DOHH2 (cell line): ENCODE data around the gene PARVB.

Experiments used
- CTCF ChIP-seq: fragments of 200-600 bp; sonication (generic); IDR thresholded peaks from one replicate; pipeline ENCODE4 v1.5.1; 2014; ENCODE audit warnings: antibody characterized with exemption, mild to moderate bottlenecking, low read depth, low read length; ENCODE audit not compliant: poor library complexity, severe bottlenecking
- EZH2phosphoT487 ChIP-seq: fragments of 200-600 bp; sonication (generic); IDR thresholded peaks from 2 replicates; pipeline ENCODE4 v1.6.1; 2017; ENCODE audit warnings: borderline replicate concordance, mild to moderate bottlenecking, antibody characterized with exemption, low read length, moderate library complexity, mixed read lengths

GRCh38 chr22:44211946-44212930, 188.1 kb downstream of the PARVB start:
- TF ChIP-seq CTCF (no peak), EZH2phosphoT487 (no peak)
